K562 (cell line): ENCODE data around the gene SEMA5A. TPM values are rescaled to one million over a fixed set of nuclear protein-coding genes. Genes with fewer than 3 reads are reported as not detected.

Source experiments
- ATAC-seq: fragments of 200-7000 bp; cut with Tn5 transposase; 3 replicates; pipeline ENCODE4 v1.9.1; 2020; ENCODE audit warnings: moderate library complexity
- BruUV-seq: library from RNA; stranded (reverse); fragments of 400-500 nt; replicated peaks from 2 replicates; lab custom pipeline; 2021; lab: Mats Ljungman, UMichigan
- CTCF ChIA-PET: fragments of 300-600 bp; formaldehyde crosslinking; extraction: SDS; loops from one replicate; lab custom pipeline; 2021; ENCODE audit warnings: low intra/inter-chr PET ratio; lab: Yijun Ruan, JAX
- POLR2A ChIA-PET: fragments of 300-600, 350-650 bp; sonication (Branson Sonifier 250); formaldehyde crosslinking; extraction: SDS; loops from one replicate; lab custom pipeline; 2021; ENCODE audit warnings: antibody characterized with exemption, inconsistent platforms; lab: Yijun Ruan, JAX
- DNase-seq, 4 experiments: peaks; one replicate each; pipeline versions ENCODE4 v3.0.0 to v3.0.0-alpha.2; 2011 to 2018; ENCODE audit warnings: low spot score in 3 of 4, mixed read lengths in 3 of 4; ENCODE audit errors: extremely low read depth in 1 of 4
- FAIRE-seq: peaks from 2 replicates; lab custom pipeline; 2011; peaks lifted over from hg19 to GRCh38; lab: Jason Lieb, UNC
- H2AFZ ChIP-seq: 2 replicates; pipeline ENCODE4 v1.6.0; 2011; ENCODE audit warnings: low read depth, low read length, control low read depth, inconsistent platforms
- H3K27ac ChIP-seq: fragments of 200-600 bp; 3 replicates; pipeline ENCODE4 v1.8.0; 2011; ENCODE audit warnings: low read depth, mild to moderate bottlenecking, control low read depth, inconsistent platforms, low read length, moderate library complexity, mixed read lengths; ENCODE audit errors: extremely low read depth
- H3K27me3 ChIP-seq, 2 experiments: fragments of 300-600 bp in 1 of 2; 2 replicates in 1 of 2; 3 replicates in 1 of 2; pipeline versions ENCODE4 v1.6.0 to v1.8.0; 2011; ENCODE audit warnings: inconsistent platforms in 2 of 2, low read length in 2 of 2, mild to moderate bottlenecking in 1 of 2, mixed read lengths in 1 of 2, moderate library complexity in 1 of 2; ENCODE audit not compliant: control insufficient read depth in 2 of 2, insufficient read depth in 2 of 2
- H3K36me3 ChIP-seq: fragments of 300-600 bp; 3 replicates; pipeline ENCODE4 v1.8.0; 2011; ENCODE audit warnings: mild to moderate bottlenecking, low read length, inconsistent platforms; ENCODE audit not compliant: control insufficient read depth, insufficient read depth
- H3K4me1 ChIP-seq, 2 experiments: fragments of 200-600 bp in 1 of 2; replicated peaks in 1 of 2; 2 replicates in 1 of 2; 3 replicates in 1 of 2; pipeline versions ENCODE4 v1.5.1 to v1.8.0; 2011; ENCODE audit warnings: inconsistent platforms in 2 of 2, low read length in 2 of 2, mild to moderate bottlenecking in 1 of 2, mixed read lengths in 1 of 2, moderate library complexity in 1 of 2; ENCODE audit not compliant: control insufficient read depth in 2 of 2, insufficient read depth in 2 of 2
- H3K4me2 ChIP-seq: 2 replicates; pipeline ENCODE4 v1.6.1; 2011; ENCODE audit warnings: low read length, control low read depth, inconsistent platforms, mixed read lengths; ENCODE audit not compliant: insufficient read depth
- H3K4me3 ChIP-seq: fragments of 200-600 bp; sonication (generic), shearing (Covaris generic); 2 replicates; pipeline ENCODE4 v1.5.1; 2016; ENCODE audit warnings: control low read depth, inconsistent platforms
- H3K79me2 ChIP-seq: fragments of 200-600 bp; 3 replicates; pipeline ENCODE4 v1.8.0; 2011; ENCODE audit warnings: low read length, inconsistent platforms; ENCODE audit not compliant: control insufficient read depth, insufficient read depth
- H3K9ac ChIP-seq, 2 experiments: 2 replicates each; pipeline versions ENCODE4 v1.6.0 to v1.6.1; 2011; ENCODE audit warnings: low read depth in 2 of 2, low read length in 2 of 2, control low read depth in 1 of 2, inconsistent platforms in 1 of 2, mild to moderate bottlenecking in 1 of 2, mixed read lengths in 1 of 2; ENCODE audit not compliant: insufficient read depth in 1 of 2
- H3K9me1 ChIP-seq: one replicate; pipeline ENCODE4 v1.6.0; 2011; ENCODE audit warnings: inconsistent platforms, mild to moderate bottlenecking, low read length, moderate library complexity; ENCODE audit not compliant: control insufficient read depth, insufficient read depth
- H3K9me3 ChIP-seq: replicated peaks from 2 replicates; pipeline ENCODE4 v1.5.1; 2011; ENCODE audit warnings: low read depth, low read length, inconsistent platforms; ENCODE audit not compliant: control insufficient read depth, insufficient read depth
- H4K20me1 ChIP-seq: replicated peaks from 2 replicates; pipeline ENCODE4 v1.6.1; 2011; ENCODE audit warnings: low read length, inconsistent platforms, mixed read lengths; ENCODE audit not compliant: control insufficient read depth, insufficient read depth
- WGBS: fragments of 100-300 bp; shearing (Covaris generic); methylation state at CpG from one replicate; pipeline ENCODE4 v1.1.6; 2016; ENCODE audit warnings: low coverage, mixed read lengths; ENCODE audit not compliant: insufficient coverage; ENCODE audit errors: missing lambda C conversion rate; 5-methylcytosine and 5-hydroxymethylcytosine counted together
- in situ Hi-C: fragments of 300-500 bp; cut with MboI; formaldehyde crosslinking; loops from 4 replicates; pipeline ENCODE4 v1.15.0; 2018; ENCODE audit warnings: inconsistent platforms, mixed read lengths
- intact Hi-C: fragments of 100-400 bp; cut with micrococcal nuclease; formaldehyde crosslinking; loops from 2 replicates; pipeline ENCODE4 v1.14.2; 2022
- polyA plus RNA-seq, 8 experiments: library from polyadenylated mRNA; depleted of rRNA in 4 of 8; stranded (reverse) in 5 of 8; unstranded in 3 of 8; fragments of >200 nt; fragmentation: Nextera tagmentation in 2 of 8; fragmentation: Illumina TruSeq in 1 of 8; extraction: Ambion mirVana in 2 of 8; extraction: Trizol in 1 of 8; gene quantifications; 2 replicates each; pipeline versions ENCODE4 v1.2.1 to v1.2.3, GENCODE V29; 2011 to 2014; ENCODE audit warnings: inconsistent platforms in 1 of 8, missing spikeins in 1 of 8
- total RNA-seq, 7 experiments: library from RNA; depleted of rRNA in 6 of 7; stranded (reverse); fragments of >200 nt in 6 of 7; fragmentation: Illumina TruSeq in 2 of 7; extraction: Trizol in 2 of 7; gene quantifications; 2 replicates each; pipeline versions ENCODE4 v1.2.1 to v1.2.3, GENCODE V29; 2011 to 2021; ENCODE audit warnings: low replicate concordance in 1 of 7
- TF ChIP-seq, protein P1 (sequence below), 2 experiments: IDR thresholded peaks in 1 of 2; conservative IDR thresholded peaks in 1 of 2; 2 replicates each; pipeline ENCODE4 v1.6.1; 2016; ENCODE audit warnings: low read depth in 2 of 2, mild to moderate bottlenecking in 1 of 2, missing compliant biosample characterization in 1 of 2, missing genetic modification characterization in 1 of 2, moderate library complexity in 1 of 2
- TF ChIP-seq, protein P2 (sequence below): sonication (generic); formaldehyde crosslinking; IDR thresholded peaks from 2 replicates; pipeline ENCODE4 v1.9.0; 2022; ENCODE audit warnings: mild to moderate bottlenecking, missing genetic modification reagents

Gene SEMA5A
- total and polyA plus RNA-seq, 9 of the 15 experiments (the other 6 are each of a cell fraction or from before 2014, with no cell fraction given): 0.02 TPM; not detected in 8

DNA sequence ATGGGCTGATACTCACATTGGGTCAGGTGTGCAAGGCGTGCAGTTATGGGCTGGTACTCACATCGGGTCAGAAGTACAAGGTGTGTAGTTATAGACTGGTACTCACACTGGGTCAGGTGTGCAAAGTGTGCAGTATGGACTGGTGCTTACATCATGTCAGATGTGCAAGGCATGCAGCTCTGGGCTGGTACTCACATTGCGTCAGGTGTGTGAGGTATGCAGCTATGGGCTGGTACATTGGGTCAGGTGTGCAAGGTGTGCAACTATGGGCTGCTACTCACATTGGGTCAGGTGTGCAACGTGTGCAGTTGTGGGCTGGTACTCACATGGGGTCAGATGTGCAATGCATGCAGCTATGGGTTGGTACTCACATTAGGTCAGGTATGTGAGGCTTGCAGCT, 213.8 kb downstream of the SEMA5A start:
- no peak for DNase-seq
- Histone ChIP-seq H4K20me1 (no peaks in the 10 kb centered on the region), H3K9me3 (no peaks in the 10 kb centered on the region), H3K36me3 (no peaks in the 10 kb centered on the region), H3K4me3 (no peak overlapping the region), H2AFZ (no peak overlapping the region), H3K79me2 (no peaks in the 10 kb centered on the region), H3K27ac (no peak overlapping the region), H3K4me2 (no peak overlapping the region), H3K9ac (no peak overlapping the region), H3K27me3 (no peaks in the 10 kb centered on the region), H3K9me1 (no peaks in the 10 kb centered on the region), H3K4me1 (no peaks in the 10 kb centered on the region)
- CTCF ChIA-PET: no interaction called here
- no TSS peak for BruUV-seq
- POLR2A ChIA-PET: no interaction called here
- 0% methylated on average over 4 of the region's 4 CpGs for WGBS
- TF ChIP-seq, protein P1, sequence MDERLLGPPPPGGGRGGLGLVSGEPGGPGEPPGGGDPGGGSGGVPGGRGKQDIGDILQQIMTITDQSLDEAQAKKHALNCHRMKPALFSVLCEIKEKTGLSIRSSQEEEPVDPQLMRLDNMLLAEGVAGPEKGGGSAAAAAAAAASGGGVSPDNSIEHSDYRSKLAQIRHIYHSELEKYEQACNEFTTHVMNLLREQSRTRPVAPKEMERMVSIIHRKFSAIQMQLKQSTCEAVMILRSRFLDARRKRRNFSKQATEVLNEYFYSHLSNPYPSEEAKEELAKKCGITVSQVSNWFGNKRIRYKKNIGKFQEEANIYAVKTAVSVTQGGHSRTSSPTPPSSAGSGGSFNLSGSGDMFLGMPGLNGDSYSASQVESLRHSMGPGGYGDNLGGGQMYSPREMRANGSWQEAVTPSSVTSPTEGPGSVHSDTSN (CRISPR knock-in tag; IDR thresholded peaks at IDR 0.05; ENCODE audit: low read depth): no peak
- TF ChIP-seq, protein P1 (tag; conservative IDR thresholded peaks at IDR 0.05; ENCODE audit: low read depth): no peak
- ATAC-seq: no peak
- in situ Hi-C loops: no loop called here
- FAIRE-seq: no peak
- intact Hi-C loops: no loop called here

DNA sequence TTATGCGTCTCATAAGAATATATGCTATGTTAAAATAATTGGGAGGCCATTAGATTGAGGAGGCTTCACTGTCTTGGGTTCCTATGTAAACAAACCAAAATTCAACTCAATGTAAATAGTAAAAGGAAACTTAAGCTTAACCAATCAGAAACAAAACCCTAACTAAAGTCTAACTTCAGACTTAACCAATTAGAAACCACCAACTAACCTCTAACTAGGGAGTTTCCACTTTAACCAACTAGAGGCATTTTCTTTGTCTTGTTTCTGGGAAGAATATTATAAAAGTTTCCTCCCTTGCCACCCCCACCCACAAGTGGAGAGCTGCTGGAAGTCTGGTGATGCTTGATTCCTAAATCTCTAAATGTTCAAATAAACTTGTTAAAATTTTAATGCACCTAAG, 214.5 kb downstream of the SEMA5A start:
- DNase-seq: no peak
- Histone ChIP-seq H3K4me1 (no peaks in the 10 kb centered on the region), H3K36me3 (no peaks in the 10 kb centered on the region), H3K4me3 (no peak overlapping the region), H4K20me1 (no peaks in the 10 kb centered on the region), H3K27me3 (no peaks in the 10 kb centered on the region), H3K79me2 (no peaks in the 10 kb centered on the region), H3K4me2 (no peak overlapping the region), H3K9me1 (no peaks in the 10 kb centered on the region), H3K9me3 (no peaks in the 10 kb centered on the region), H3K27ac (no peak overlapping the region), H2AFZ (no peak overlapping the region)
- FAIRE-seq: no peak
- intact Hi-C loops: no loop called here
- in situ Hi-C loops: no loop called here
- WGBS: 0% methylated on average over 1 of the region's 1 CpG
- no TSS peak for BruUV-seq
- ChIA-PET CTCF (no interaction called here), POLR2A (no interaction called here)
- no peak for ATAC-seq
- TF ChIP-seq, protein P2, sequence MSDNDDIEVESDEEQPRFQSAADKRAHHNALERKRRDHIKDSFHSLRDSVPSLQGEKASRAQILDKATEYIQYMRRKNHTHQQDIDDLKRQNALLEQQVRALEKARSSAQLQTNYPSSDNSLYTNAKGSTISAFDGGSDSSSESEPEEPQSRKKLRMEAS (CRISPR knock-in tag): no peak
- TF ChIP-seq, all 486 proteins: peak for 0
- no peak overlapping the region for H3K9ac ChIP-seq
